HepG2 (cell line): ENCODE data around the gene GPN2. TPM values are rescaled to one million over a fixed set of nuclear protein-coding genes. Genes with fewer than 3 reads are reported as not detected.

Experiments
- DPF2 ChIP-seq: sonication (generic); formaldehyde crosslinking; IDR thresholded peaks from 2 replicates; pipeline ENCODE4 v1.4.0; 2020; ENCODE audit warnings: mild to moderate bottlenecking, low read depth, missing genetic modification reagents, borderline replicate concordance
- HES4 ChIP-seq: sonication (generic); formaldehyde crosslinking; IDR thresholded peaks from 2 replicates; pipeline ENCODE4 v1.9.0; 2021; ENCODE audit warnings: mild to moderate bottlenecking, missing genetic modification reagents, borderline replicate concordance
- RBFOX2 ChIP-seq: fragments of 200-400 bp; formaldehyde crosslinking; IDR thresholded peaks from 2 replicates; pipeline ENCODE4 v1.6.1; 2017; ENCODE audit warnings: low read depth, mild to moderate bottlenecking, low read length
- THYN1 ChIP-seq: sonication (generic); formaldehyde crosslinking; IDR thresholded peaks from 2 replicates; pipeline ENCODE4 v1.8.1; 2023; ENCODE audit warnings: low read depth, mild to moderate bottlenecking, moderate library complexity, missing genetic modification reagents, borderline replicate concordance
- ZFP36 ChIP-seq: fragments of 150-350 bp; IDR thresholded peaks from 2 replicates; pipeline ENCODE4 v1.6.1; 2018; ENCODE audit warnings: borderline replicate concordance, low read length, low read depth; ENCODE audit not compliant: partially characterized antibody
- ZNF230 ChIP-seq: sonication (generic); formaldehyde crosslinking; IDR thresholded peaks from 2 replicates; pipeline ENCODE4 v1.4.0; 2020; ENCODE audit warnings: mild to moderate bottlenecking, missing genetic modification reagents
- ZNF24 ChIP-seq: fragments of 450-650 bp; IDR thresholded peaks from 2 replicates; pipeline ENCODE4 v1.6.1; 2017; ENCODE audit warnings: antibody characterized with exemption, mild to moderate bottlenecking
- polyA plus RNA-seq, 8 experiments: library from polyadenylated mRNA; depleted of rRNA in 3 of 8; stranded (reverse) in 7 of 8; unstranded in 1 of 8; fragments of >200 nt; fragmentation: Illumina TruSeq in 4 of 8; extraction: Trizol in 4 of 8; gene quantifications; 2 replicates each; pipeline versions ENCODE4 v1.2.1 to v1.2.3, GENCODE V29; 2011 to 2016; ENCODE audit warnings: low read depth in 4 of 8, missing spikeins in 1 of 8, mixed read lengths in 1 of 8; ENCODE audit not compliant: insufficient read depth in 1 of 8
- total RNA-seq, 5 experiments: library from RNA; depleted of rRNA; stranded (reverse); fragments of >200 nt; fragmentation: Illumina TruSeq; extraction: Trizol; gene quantifications; 2 replicates each; pipeline ENCODE4 v1.2.3, GENCODE V29; 2016; ENCODE audit warnings: low read depth in 1 of 5
- TF ChIP-seq, protein P1 (sequence below): sonication (generic); formaldehyde crosslinking; IDR thresholded peaks from 2 replicates; pipeline ENCODE4 v1.5.0; 2020; ENCODE audit warnings: missing genetic modification reagents
- TF ChIP-seq, protein P2 (sequence below): sonication (generic); formaldehyde crosslinking; IDR thresholded peaks from 2 replicates; pipeline ENCODE4 v1.5.0; 2020; ENCODE audit warnings: mild to moderate bottlenecking, missing genetic modification reagents, borderline replicate concordance
- TF ChIP-seq, protein P3 (sequence below): IDR thresholded peaks from 2 replicates; pipeline ENCODE4 v1.6.1; 2016; ENCODE audit warnings: mild to moderate bottlenecking, missing biosample characterization, missing genetic modification reagents
- TF ChIP-seq, protein P4 (sequence below), 2 experiments: IDR thresholded peaks; 2 replicates each; pipeline ENCODE4 v1.6.1; 2011 to 2012; ENCODE audit warnings: low read length in 2 of 2, borderline replicate concordance in 1 of 2, low read depth in 1 of 2, mild to moderate bottlenecking in 1 of 2, moderate library complexity in 1 of 2

GPN2 gene
- total and polyA plus RNA-seq, 2 of the 13 experiments (the other 11 are each of a cell fraction or from before 2014, with no cell fraction given), result 19.3 to 38.9 TPM

DNA sequence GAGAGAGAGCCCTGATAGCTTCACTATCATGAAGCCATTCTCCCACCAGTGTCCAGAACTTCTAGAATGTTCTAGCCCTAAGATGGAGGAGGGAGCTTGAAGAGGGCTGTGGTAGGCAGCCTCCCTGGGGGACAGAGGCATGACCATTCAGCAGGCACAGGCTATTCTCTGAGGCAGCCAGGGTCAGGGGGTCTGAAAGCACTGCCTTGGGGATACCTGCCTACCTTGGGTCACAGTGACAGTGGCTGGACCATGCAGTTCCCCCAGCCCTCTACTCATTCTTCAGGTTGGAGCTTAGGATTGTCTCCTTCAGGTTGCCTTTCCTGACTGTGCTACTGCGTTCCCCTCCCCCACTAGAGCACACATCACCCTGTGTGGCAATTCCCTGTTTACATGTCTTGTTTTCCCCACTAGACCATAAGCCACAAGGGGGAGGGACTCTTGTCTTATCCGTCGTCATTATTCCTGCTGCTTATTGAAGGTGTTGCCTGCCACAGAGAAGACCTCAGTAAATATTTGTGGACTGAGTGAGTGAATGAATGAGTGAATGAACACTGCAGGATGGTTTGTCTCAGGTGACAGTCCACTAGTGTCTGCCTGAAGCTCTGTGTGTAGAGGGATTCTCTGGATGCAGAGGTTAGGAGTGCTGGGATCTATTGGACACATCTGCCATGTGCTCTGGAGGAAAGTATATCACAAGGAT is 58.4 kb downstream of the GPN2 start (continued):
- TF ChIP-seq, protein P1, sequence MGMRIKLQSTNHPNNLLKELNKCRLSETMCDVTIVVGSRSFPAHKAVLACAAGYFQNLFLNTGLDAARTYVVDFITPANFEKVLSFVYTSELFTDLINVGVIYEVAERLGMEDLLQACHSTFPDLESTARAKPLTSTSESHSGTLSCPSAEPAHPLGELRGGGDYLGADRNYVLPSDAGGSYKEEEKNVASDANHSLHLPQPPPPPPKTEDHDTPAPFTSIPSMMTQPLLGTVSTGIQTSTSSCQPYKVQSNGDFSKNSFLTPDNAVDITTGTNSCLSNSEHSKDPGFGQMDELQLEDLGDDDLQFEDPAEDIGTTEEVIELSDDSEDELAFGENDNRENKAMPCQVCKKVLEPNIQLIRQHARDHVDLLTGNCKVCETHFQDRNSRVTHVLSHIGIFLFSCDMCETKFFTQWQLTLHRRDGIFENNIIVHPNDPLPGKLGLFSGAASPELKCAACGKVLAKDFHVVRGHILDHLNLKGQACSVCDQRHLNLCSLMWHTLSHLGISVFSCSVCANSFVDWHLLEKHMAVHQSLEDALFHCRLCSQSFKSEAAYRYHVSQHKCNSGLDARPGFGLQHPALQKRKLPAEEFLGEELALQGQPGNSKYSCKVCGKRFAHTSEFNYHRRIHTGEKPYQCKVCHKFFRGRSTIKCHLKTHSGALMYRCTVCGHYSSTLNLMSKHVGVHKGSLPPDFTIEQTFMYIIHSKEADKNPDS, result no peak
- TF ChIP-seq ZFP36, result no peak
- TF ChIP-seq ZNF230, result no peak
- TF ChIP-seq ZNF24, result peak; percentile 94
- TF ChIP-seq RBFOX2, result no peak
- TF ChIP-seq, protein P2, sequence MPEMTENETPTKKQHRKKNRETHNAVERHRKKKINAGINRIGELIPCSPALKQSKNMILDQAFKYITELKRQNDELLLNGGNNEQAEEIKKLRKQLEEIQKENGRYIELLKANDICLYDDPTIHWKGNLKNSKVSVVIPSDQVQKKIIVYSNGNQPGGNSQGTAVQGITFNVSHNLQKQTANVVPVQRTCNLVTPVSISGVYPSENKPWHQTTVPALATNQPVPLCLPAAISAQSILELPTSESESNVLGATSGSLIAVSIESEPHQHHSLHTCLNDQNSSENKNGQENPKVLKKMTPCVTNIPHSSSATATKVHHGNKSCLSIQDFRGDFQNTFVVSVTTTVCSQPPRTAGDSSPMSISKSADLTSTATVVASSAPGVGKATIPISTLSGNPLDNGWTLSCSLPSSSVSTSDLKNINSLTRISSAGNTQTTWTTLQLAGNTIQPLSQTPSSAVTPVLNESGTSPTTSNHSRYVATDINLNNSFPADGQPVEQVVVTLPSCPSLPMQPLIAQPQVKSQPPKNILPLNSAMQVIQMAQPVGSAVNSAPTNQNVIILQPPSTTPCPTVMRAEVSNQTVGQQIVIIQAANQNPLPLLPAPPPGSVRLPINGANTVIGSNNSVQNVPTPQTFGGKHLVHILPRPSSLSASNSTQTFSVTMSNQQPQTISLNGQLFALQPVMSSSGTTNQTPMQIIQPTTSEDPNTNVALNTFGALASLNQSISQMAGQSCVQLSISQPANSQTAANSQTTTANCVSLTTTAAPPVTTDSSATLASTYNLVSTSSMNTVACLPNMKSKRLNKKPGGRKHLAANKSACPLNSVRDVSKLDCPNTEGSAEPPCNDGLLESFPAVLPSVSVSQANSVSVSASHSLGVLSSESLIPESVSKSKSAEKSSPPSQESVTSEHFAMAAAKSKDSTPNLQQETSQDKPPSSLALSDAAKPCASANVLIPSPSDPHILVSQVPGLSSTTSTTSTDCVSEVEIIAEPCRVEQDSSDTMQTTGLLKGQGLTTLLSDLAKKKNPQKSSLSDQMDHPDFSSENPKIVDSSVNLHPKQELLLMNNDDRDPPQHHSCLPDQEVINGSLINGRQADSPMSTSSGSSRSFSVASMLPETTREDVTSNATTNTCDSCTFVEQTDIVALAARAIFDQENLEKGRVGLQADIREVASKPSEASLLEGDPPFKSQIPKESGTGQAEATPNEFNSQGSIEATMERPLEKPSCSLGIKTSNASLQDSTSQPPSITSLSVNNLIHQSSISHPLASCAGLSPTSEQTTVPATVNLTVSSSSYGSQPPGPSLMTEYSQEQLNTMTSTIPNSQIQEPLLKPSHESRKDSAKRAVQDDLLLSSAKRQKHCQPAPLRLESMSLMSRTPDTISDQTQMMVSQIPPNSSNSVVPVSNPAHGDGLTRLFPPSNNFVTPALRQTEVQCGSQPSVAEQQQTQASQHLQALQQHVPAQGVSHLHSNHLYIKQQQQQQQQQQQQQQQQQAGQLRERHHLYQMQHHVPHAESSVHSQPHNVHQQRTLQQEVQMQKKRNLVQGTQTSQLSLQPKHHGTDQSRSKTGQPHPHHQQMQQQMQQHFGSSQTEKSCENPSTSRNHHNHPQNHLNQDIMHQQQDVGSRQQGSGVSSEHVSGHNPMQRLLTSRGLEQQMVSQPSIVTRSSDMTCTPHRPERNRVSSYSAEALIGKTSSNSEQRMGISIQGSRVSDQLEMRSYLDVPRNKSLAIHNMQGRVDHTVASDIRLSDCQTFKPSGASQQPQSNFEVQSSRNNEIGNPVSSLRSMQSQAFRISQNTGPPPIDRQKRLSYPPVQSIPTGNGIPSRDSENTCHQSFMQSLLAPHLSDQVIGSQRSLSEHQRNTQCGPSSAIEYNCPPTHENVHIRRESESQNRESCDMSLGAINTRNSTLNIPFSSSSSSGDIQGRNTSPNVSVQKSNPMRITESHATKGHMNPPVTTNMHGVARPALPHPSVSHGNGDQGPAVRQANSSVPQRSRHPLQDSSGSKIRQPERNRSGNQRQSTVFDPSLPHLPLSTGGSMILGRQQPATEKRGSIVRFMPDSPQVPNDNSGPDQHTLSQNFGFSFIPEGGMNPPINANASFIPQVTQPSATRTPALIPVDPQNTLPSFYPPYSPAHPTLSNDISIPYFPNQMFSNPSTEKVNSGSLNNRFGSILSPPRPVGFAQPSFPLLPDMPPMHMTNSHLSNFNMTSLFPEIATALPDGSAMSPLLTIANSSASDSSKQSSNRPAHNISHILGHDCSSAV, result no peak
- TF ChIP-seq, protein P3, sequence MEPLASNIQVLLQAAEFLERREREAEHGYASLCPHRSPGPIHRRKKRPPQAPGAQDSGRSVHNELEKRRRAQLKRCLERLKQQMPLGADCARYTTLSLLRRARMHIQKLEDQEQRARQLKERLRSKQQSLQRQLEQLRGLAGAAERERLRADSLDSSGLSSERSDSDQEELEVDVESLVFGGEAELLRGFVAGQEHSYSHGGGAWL (CRISPR knock-in tag), result no peak
- TF ChIP-seq DPF2 (CRISPR knock-in tag), result peak; percentile 60; the same call in 1 of the 2 replicates
- no peak for TF ChIP-seq THYN1 (CRISPR knock-in tag)
- TF ChIP-seq, protein P4, sequence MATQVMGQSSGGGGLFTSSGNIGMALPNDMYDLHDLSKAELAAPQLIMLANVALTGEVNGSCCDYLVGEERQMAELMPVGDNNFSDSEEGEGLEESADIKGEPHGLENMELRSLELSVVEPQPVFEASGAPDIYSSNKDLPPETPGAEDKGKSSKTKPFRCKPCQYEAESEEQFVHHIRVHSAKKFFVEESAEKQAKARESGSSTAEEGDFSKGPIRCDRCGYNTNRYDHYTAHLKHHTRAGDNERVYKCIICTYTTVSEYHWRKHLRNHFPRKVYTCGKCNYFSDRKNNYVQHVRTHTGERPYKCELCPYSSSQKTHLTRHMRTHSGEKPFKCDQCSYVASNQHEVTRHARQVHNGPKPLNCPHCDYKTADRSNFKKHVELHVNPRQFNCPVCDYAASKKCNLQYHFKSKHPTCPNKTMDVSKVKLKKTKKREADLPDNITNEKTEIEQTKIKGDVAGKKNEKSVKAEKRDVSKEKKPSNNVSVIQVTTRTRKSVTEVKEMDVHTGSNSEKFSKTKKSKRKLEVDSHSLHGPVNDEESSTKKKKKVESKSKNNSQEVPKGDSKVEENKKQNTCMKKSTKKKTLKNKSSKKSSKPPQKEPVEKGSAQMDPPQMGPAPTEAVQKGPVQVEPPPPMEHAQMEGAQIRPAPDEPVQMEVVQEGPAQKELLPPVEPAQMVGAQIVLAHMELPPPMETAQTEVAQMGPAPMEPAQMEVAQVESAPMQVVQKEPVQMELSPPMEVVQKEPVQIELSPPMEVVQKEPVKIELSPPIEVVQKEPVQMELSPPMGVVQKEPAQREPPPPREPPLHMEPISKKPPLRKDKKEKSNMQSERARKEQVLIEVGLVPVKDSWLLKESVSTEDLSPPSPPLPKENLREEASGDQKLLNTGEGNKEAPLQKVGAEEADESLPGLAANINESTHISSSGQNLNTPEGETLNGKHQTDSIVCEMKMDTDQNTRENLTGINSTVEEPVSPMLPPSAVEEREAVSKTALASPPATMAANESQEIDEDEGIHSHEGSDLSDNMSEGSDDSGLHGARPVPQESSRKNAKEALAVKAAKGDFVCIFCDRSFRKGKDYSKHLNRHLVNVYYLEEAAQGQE (IDR thresholded peaks at IDR 0.05; ENCODE audit: borderline replicate concordance in 1 of 2, low read depth in 1 of 2, low read length in 2 of 2), result 0 out of 4 replicates have a peak, but pooled peaks of 1 of the 2 experiments have one; percentile 14
- TF ChIP-seq HES4 (CRISPR knock-in tag), result no peak
